ENCODE data around the gene SRC. TPM values are rescaled to one million over a fixed set of nuclear protein-coding genes. Genes with fewer than 3 reads are reported as not detected.

The SRC gene
- total RNA-seq, 1 donor from 2014 or later = 30.5 TPM

GRCh38 chr20:37385176-37385575, 39.2 kb downstream of the SRC start:
- no peak for ATAC-seq

GRCh38 chr20:37385659-37386504, 39.9 kb downstream of the SRC start:
- ATAC-seq = no peak

- ATAC-seq = no peak
Measured at GRCh38 chr20:37386505-37387251, 40.7 kb downstream of the SRC start.

GRCh38 chr20:37387519-37388269, 41.8 kb downstream of the SRC start:
- no peak for ATAC-seq

- ATAC-seq = no peak
Measured at GRCh38 chr20:37388831-37389230, 42.9 kb downstream of the SRC start.

GRCh38 chr20:37389241-37389747, 43.4 kb downstream of the SRC start:
- no peak for ATAC-seq

- ATAC-seq = no peak
Measured at GRCh38 chr20:37389844-37390275, 43.9 kb downstream of the SRC start.

GRCh38 chr20:37390503-37390890, 44.6 kb downstream of the SRC start:
- ATAC-seq = no peak

- ATAC-seq = no peak
Measured at GRCh38 chr20:37390891-37391525, 45.1 kb downstream of the SRC start.

GRCh38 chr20:37392441-37393195, 46.7 kb downstream of the SRC start:
- no peak for ATAC-seq

- no peak for ATAC-seq
Measured at GRCh38 chr20:37393196-37393862, 47.4 kb downstream of the SRC start.

- ATAC-seq = no peak
Measured at GRCh38 chr20:37393863-37394542, 48.1 kb downstream of the SRC start.

- ATAC-seq = peak; percentile 74
Measured at GRCh38 chr20:37394543-37395409, 48.8 kb downstream of the SRC start.

GRCh38 chr20:37395410-37395797, 49.5 kb downstream of the SRC start:
- ATAC-seq = no peak

- no peak for ATAC-seq
Measured at GRCh38 chr20:37395921-37396415, 50.0 kb downstream of the SRC start.

GRCh38 chr20:37396416-37397075, 50.6 kb downstream of the SRC start:
- no peak for ATAC-seq

GRCh38 chr20:37397076-37397953, 51.4 kb downstream of the SRC start:
- ATAC-seq = no peak
